Endodermal cell (in vitro differentiated cells): ENCODE measurements around the gene OR4Q3. TPM values are rescaled to one million over a fixed set of nuclear protein-coding genes. Genes with fewer than 3 reads are reported as not detected.
"Not testable (repeated sequence)": the region's sequence is repeated elsewhere in the genome, so short reads cannot be mapped to it uniquely, and the experiment has no call there.

Experiments
- DNase-seq: peaks from one replicate; pipeline ENCODE4 v3.0.0-alpha.2; 2017
- H3K27ac ChIP-seq: 2 replicates; pipeline ENCODE4 v1.5.1; 2013; ENCODE audit warnings: mild to moderate bottlenecking, low read depth, low read length, moderate library complexity
- H3K27me3 ChIP-seq: 2 replicates; pipeline ENCODE4 v1.6.1; 2013; ENCODE audit warnings: mild to moderate bottlenecking, low read length, moderate library complexity; ENCODE audit not compliant: insufficient read depth, control insufficient read depth, poor library complexity, severe bottlenecking
- H3K36me3 ChIP-seq: 2 replicates; pipeline ENCODE4 v1.7.0; 2013; ENCODE audit warnings: mild to moderate bottlenecking, low read length, moderate library complexity; ENCODE audit not compliant: control insufficient read depth, insufficient read depth
- H3K4me1 ChIP-seq: one replicate; pipeline ENCODE4 v1.7.0; 2013; ENCODE audit warnings: low read length; ENCODE audit not compliant: control insufficient read depth, insufficient read depth
- H3K4me3 ChIP-seq: 2 replicates; pipeline ENCODE4 v1.5.1; 2013; ENCODE audit warnings: mild to moderate bottlenecking, low read length, moderate library complexity
- H3K9ac ChIP-seq: 2 replicates; pipeline ENCODE4 v1.6.1; 2013; ENCODE audit warnings: mild to moderate bottlenecking, low read length, moderate library complexity; ENCODE audit not compliant: poor library complexity, severe bottlenecking; ENCODE audit errors: extremely low read depth
- H3K9me3 ChIP-seq: 2 replicates; pipeline ENCODE4 v1.6.1; 2013; ENCODE audit warnings: mild to moderate bottlenecking, low read length, moderate library complexity; ENCODE audit not compliant: control insufficient read depth
- H3K27ac Mint-ChIP-seq: 2 replicates; pipeline ENCODE4 v1.8.0; 2020; ENCODE audit warnings: mixed read lengths
- H3K27me3 Mint-ChIP-seq: 2 replicates; pipeline ENCODE4 v1.8.0; 2021; ENCODE audit warnings: mild to moderate bottlenecking, mixed read lengths; ENCODE audit not compliant: insufficient read depth
- H3K36me3 Mint-ChIP-seq: 2 replicates; pipeline ENCODE4 v1.8.0; 2020; ENCODE audit warnings: low read depth, mixed read lengths
- H3K4me1 Mint-ChIP-seq: 2 replicates; pipeline ENCODE4 v1.8.0; 2020; ENCODE audit warnings: mixed read lengths
- H3K4me3 Mint-ChIP-seq: 2 replicates; pipeline ENCODE4 v1.8.0; 2020; ENCODE audit warnings: mild to moderate bottlenecking, moderate library complexity, mixed read lengths
- H3K9me3 Mint-ChIP-seq: 2 replicates; pipeline ENCODE4 v1.8.0; 2020; ENCODE audit warnings: mild to moderate bottlenecking, mixed read lengths
- CTCF ChIP-seq: fragments of 200-600 bp; sonication (generic); conservative IDR thresholded peaks from 2 replicates; pipeline ENCODE4 v1.5.0; 2021; ENCODE audit warnings: antibody characterized with exemption, mild to moderate bottlenecking
- WGBS, 2 experiments: methylation state at CpG; one replicate each; pipeline versions ENCODE4 v1.1.5 to v1.1.7; 2013; ENCODE audit warnings: missing lambda C conversion rate in 2 of 2, mixed read lengths in 1 of 2; ENCODE audit not compliant: insufficient coverage in 1 of 2, insufficient read length in 1 of 2; 5-methylcytosine and 5-hydroxymethylcytosine counted together
- total RNA-seq, 2 donors: library from RNA; stranded (reverse); fragmentation: NEBNext Ultra II Directional in 1 of 2; extraction: Animal tissue kit (Norgen Biotek cat#: 25700) in 1 of 2; gene quantifications; 2 replicates in 1 of 2; 3 replicates in 1 of 2; pipeline ENCODE4 v1.2.1, GENCODE V29; 2021

OR4Q3 gene
- total RNA-seq, 2 donors from 2014 or later, result not detected

DNA sequence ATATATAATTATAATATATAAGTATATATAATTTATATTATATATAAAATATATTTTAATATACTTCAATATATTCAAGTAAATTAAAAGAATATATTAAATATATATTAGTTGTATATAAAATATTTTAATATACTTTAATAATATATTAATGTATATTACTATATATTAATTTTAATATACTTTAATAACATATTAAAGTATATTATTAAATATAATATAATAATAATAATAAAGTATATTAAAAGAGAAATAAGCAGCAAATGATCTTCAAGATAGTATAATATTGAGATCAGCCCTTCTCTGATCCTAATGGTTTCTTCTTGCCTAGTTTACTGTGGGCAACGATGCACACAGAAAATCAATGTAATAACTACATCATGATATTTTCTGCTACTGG is 32.2 kb downstream of the OR4Q3 start:
- Histone ChIP-seq H3K36me3 (no peaks in the 10 kb centered on the region), H3K27ac (no peak overlapping the region), H3K9me3 (peaks cover 86% of the 10 kb centered on the region), H3K4me3 (peak overlapping the region; percentile 41), H3K27me3 (no peaks in the 10 kb centered on the region), H3K9ac (no peak overlapping the region), H3K4me1 (no peaks in the 10 kb centered on the region)
- Mint-ChIP-seq H3K4me1 (no peaks in the 10 kb centered on the region), H3K27me3 (no peaks in the 10 kb centered on the region), H3K4me3 (no peak overlapping the region), H3K27ac (no peak overlapping the region), H3K36me3 (no peaks in the 10 kb centered on the region), H3K9me3 (peaks cover 88% of the 10 kb centered on the region)
- DNase-seq, result no peak
- no peak for TF ChIP-seq CTCF
- 100% methylated on average over 1 of the region's 1 CpG; no CpG with 5 or more reads in 1 of the 2 experiments for WGBS, 2 experiments

- H3K36me3 ChIP-seq, H3K27ac Mint-ChIP-seq, H3K27me3 Mint-ChIP-seq, DNase-seq, H3K4me1 ChIP-seq, H3K4me1 Mint-ChIP-seq, H3K9ac ChIP-seq, H3K27me3 ChIP-seq, H3K4me3 ChIP-seq, H3K4me3 Mint-ChIP-seq, H3K36me3 Mint-ChIP-seq, H3K27ac ChIP-seq: not testable (repeated sequence)
- 76 to 78% methylated on average over 13 to 16 of the region's 16 CpGs for WGBS, 2 experiments
- H3K9me3 ChIP-seq, result peaks cover 88% of the 10 kb centered on the region
- H3K9me3 Mint-ChIP-seq, result peaks cover 36% of the 10 kb centered on the region
These were observed 42.5 kb downstream of the OR4Q3 start for GRCh38 chr14:19785848-19786247.

- not testable (repeated sequence) for H3K4me3 Mint-ChIP-seq, H3K27me3 Mint-ChIP-seq, H3K9ac ChIP-seq, H3K27ac ChIP-seq, H3K4me1 Mint-ChIP-seq, H3K4me1 ChIP-seq, H3K36me3 Mint-ChIP-seq, H3K4me3 ChIP-seq, H3K36me3 ChIP-seq, DNase-seq, H3K27me3 ChIP-seq, H3K27ac Mint-ChIP-seq
- H3K9me3 Mint-ChIP-seq, result peaks cover 32% of the 10 kb centered on the region
- 53 to 72% methylated on average over 3 to 6 of the region's 6 CpGs for WGBS, 2 experiments
- peaks cover 82% of the 10 kb centered on the region for H3K9me3 ChIP-seq
These were observed 43.9 kb downstream of the OR4Q3 start for GRCh38 chr14:19787318-19787717.

- Histone ChIP-seq H3K9me3 (peaks cover 86% of the 10 kb centered on the region), H3K4me3 (peak overlapping the region; percentile 15)
- not testable (repeated sequence) for H3K27ac Mint-ChIP-seq, H3K36me3 Mint-ChIP-seq, H3K36me3 ChIP-seq, H3K27me3 ChIP-seq, H3K4me1 Mint-ChIP-seq, H3K4me3 Mint-ChIP-seq, DNase-seq, H3K27me3 Mint-ChIP-seq, H3K4me1 ChIP-seq, H3K9ac ChIP-seq, H3K27ac ChIP-seq
- H3K9me3 Mint-ChIP-seq, result peaks cover 24% of the 10 kb centered on the region
- WGBS, 2 experiments, result 61 to 63% methylated on average over 7 of the region's 7 CpGs
These were observed 44.8 kb downstream of the OR4Q3 start for GRCh38 chr14:19788150-19788549.

- not testable (repeated sequence) for H3K9ac ChIP-seq, H3K27me3 Mint-ChIP-seq, H3K27me3 ChIP-seq, H3K36me3 ChIP-seq, H3K4me1 Mint-ChIP-seq, H3K36me3 Mint-ChIP-seq, H3K4me1 ChIP-seq, H3K4me3 Mint-ChIP-seq, H3K27ac Mint-ChIP-seq, DNase-seq, H3K4me3 ChIP-seq, H3K27ac ChIP-seq
- H3K9me3 Mint-ChIP-seq, result peaks cover 19% of the 10 kb centered on the region
- H3K9me3 ChIP-seq, result peaks cover 78% of the 10 kb centered on the region
- WGBS, 2 experiments, result 74 to 83% methylated on average over 6 to 10 of the region's 10 CpGs
These were observed 53.2 kb downstream of the OR4Q3 start for GRCh38 chr14:19796520-19797108.
